GM18517 (cell line): Measurements from ENCODE around the gene OLFM3.

Experiments
- ATAC-seq: cut with Tn5 transposase; IDR thresholded peaks from one replicate; pipeline ENCODE4 v1.9.1; 2021; ENCODE audit warnings: mild to moderate bottlenecking, moderate library complexity; ENCODE audit not compliant: unreplicated experiment

OLFM3 gene

GRCh38 chr1:101953623-101954022, 43.1 kb downstream of the OLFM3 start:
- no peak for ATAC-seq

- no peak for ATAC-seq
These were observed 50.8 kb downstream of the OLFM3 start for GRCh38 chr1:101945884-101946283.

- ATAC-seq, result no peak
These were observed 53.5 kb downstream of the OLFM3 start for GRCh38 chr1:101943237-101943636.

GRCh38 chr1:101942516-101943193, 54.1 kb downstream of the OLFM3 start:
- ATAC-seq, result no peak

- ATAC-seq, result no peak
These were observed 58.0 kb downstream of the OLFM3 start for GRCh38 chr1:101938681-101939080.

- ATAC-seq, result no peak
These were observed 67.4 kb downstream of the OLFM3 start for GRCh38 chr1:101929343-101929742.

GRCh38 chr1:101928829-101929228, 67.9 kb downstream of the OLFM3 start:
- ATAC-seq, result no peak

- ATAC-seq, result no peak
These were observed 72.0 kb downstream of the OLFM3 start for GRCh38 chr1:101924700-101925099.

GRCh38 chr1:101920577-101920976, 76.1 kb downstream of the OLFM3 start:
- no peak for ATAC-seq

- ATAC-seq, result no peak
These were observed 78.4 kb downstream of the OLFM3 start for GRCh38 chr1:101918277-101918676.

- ATAC-seq, result no peak
These were observed 81.1 kb downstream of the OLFM3 start for GRCh38 chr1:101915597-101915996.

- no peak for ATAC-seq
These were observed 82.1 kb downstream of the OLFM3 start for GRCh38 chr1:101914473-101915242.

- no peak for ATAC-seq
These were observed 84.8 kb downstream of the OLFM3 start for GRCh38 chr1:101911894-101912293.

- no peak for ATAC-seq
These were observed 87.7 kb downstream of the OLFM3 start for GRCh38 chr1:101908980-101909379.

GRCh38 chr1:101907264-101907663, 89.5 kb downstream of the OLFM3 start:
- ATAC-seq, result no peak

- no peak for ATAC-seq
These were observed 91.4 kb downstream of the OLFM3 start for GRCh38 chr1:101905283-101905835.

GRCh38 chr1:101902199-101902598, 94.5 kb downstream of the OLFM3 start:
- no peak for ATAC-seq

GRCh38 chr1:101898137-101898536, 98.6 kb downstream of the OLFM3 start:
- ATAC-seq, result no peak

- no peak for ATAC-seq
These were observed 112.1 kb downstream of the OLFM3 start for GRCh38 chr1:101884621-101885020.

- ATAC-seq, result no peak
These were observed 120.8 kb downstream of the OLFM3 start for GRCh38 chr1:101875891-101876290.

GRCh38 chr1:101873672-101874071, 123.1 kb downstream of the OLFM3 start:
- ATAC-seq, result no peak

GRCh38 chr1:101859941-101860340, 136.8 kb downstream of the OLFM3 start:
- ATAC-seq, result no peak
